Prostate gland (tissue), 2 donors: ENCODE data around the gene KISS1.

Experiments
- POLR2A ChIP-seq: fragments of 450-650 bp; IDR thresholded peaks from one replicate; pipeline ENCODE4 v1.6.1; 2016; ENCODE audit warnings: antibody characterized with exemption, mild to moderate bottlenecking
- POLR2AphosphoS5 ChIP-seq: sonication (generic); formaldehyde crosslinking; IDR thresholded peaks from one replicate; pipeline ENCODE4 v1.6.1; 2017; ENCODE audit warnings: antibody characterized with exemption
- TF ChIP-seq, protein P1 (sequence below), 4 experiments: fragments of 200-600 bp in 2 of 4; fragments of 450-650 bp in 2 of 4; sonication (generic) in 2 of 4; IDR thresholded peaks; 1 replicate in 3 of 4; 2 replicates in 1 of 4; pipeline ENCODE4 v1.5.1; 2016 to 2019; ENCODE audit warnings: antibody characterized with exemption in 4 of 4, mild to moderate bottlenecking in 2 of 4, moderate library complexity in 2 of 4

DNA sequence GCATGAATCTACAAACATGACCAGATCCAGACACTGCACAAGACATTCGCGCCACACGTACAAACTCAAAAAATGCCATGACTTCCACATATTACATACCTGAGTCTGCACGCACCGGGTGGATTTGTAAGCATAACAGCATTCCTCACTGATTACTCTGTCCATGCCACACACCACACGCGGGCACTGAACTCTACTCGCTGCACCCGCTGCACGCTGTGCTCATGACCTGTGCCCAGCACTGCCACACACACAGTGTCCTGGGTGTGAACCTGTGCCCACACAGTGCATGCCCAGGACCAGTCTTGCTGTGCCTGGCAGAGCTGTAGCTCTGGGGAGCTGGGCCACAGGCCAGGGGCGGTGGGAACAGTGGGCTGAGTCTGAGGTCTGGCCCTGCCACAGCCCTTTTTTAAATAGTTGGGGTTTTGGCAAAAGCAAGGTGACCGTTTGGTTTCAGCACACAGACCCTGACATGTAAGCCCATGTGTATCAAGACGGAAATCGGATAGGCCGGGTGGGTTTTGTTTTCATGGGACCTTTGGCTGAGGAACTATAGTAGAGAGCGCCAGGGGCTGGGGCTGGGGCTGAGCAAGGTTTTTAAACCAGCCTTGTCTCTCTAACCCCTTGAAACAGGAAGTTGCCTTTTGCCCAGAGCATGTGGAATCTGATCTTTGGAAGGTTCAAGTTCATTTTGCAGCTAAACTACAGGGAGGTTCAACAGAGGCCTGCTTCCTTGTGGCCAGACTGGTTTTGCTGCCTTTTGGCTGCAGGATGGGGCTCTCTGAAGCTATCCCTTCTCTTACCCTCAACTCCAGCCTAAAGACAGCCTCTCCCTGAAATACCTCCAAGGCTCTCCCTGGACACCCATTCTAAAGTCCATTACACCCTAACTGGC is 29.8 kb upstream of the KISS1 start:
- TF ChIP-seq, protein P1, sequence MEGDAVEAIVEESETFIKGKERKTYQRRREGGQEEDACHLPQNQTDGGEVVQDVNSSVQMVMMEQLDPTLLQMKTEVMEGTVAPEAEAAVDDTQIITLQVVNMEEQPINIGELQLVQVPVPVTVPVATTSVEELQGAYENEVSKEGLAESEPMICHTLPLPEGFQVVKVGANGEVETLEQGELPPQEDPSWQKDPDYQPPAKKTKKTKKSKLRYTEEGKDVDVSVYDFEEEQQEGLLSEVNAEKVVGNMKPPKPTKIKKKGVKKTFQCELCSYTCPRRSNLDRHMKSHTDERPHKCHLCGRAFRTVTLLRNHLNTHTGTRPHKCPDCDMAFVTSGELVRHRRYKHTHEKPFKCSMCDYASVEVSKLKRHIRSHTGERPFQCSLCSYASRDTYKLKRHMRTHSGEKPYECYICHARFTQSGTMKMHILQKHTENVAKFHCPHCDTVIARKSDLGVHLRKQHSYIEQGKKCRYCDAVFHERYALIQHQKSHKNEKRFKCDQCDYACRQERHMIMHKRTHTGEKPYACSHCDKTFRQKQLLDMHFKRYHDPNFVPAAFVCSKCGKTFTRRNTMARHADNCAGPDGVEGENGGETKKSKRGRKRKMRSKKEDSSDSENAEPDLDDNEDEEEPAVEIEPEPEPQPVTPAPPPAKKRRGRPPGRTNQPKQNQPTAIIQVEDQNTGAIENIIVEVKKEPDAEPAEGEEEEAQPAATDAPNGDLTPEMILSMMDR (IDR thresholded peaks at IDR 0.05), result no peak
- no peak for TF ChIP-seq POLR2A
- TF ChIP-seq POLR2AphosphoS5, result no peak
